NT2/D1 (cell line): ENCODE data around the gene OGFR.

Experiments
- SUZ12 ChIP-seq: IDR thresholded peaks from 2 replicates; pipeline ENCODE4 v1.6.1; 2011; ENCODE audit not compliant: insufficient read length, insufficient read depth; ENCODE audit errors: extremely low read depth
- YY1 ChIP-seq: IDR thresholded peaks from 2 replicates; pipeline ENCODE4 v1.6.1; 2011; ENCODE audit not compliant: insufficient read length, insufficient read depth
- ZNF274 ChIP-seq: IDR thresholded peaks from 2 replicates; pipeline ENCODE4 v1.6.1; 2011; ENCODE audit warnings: mild to moderate bottlenecking, low read depth, low read length

GRCh38 chr20:62782149-62782892 is 22.3 kb upstream of the OGFR start:
- no peak for TF ChIP-seq ZNF274
- no peak for TF ChIP-seq SUZ12
- no peak for TF ChIP-seq YY1
